GM19438 (cell line): ENCODE results near the gene BABAM2.
"Not testable (repeated sequence)": the region's sequence is repeated elsewhere in the genome, so short reads cannot be mapped to it uniquely, and the experiment has no call there.

Experiments
- ATAC-seq: cut with Tn5 transposase; IDR thresholded peaks from one replicate; pipeline ENCODE4 v1.9.1; 2021; ENCODE audit warnings: low read depth; ENCODE audit not compliant: unreplicated experiment

BABAM2 gene

GRCh38 chr2:27968957-27969356 lies 78.4 kb downstream of the BABAM2 start:
- not testable (repeated sequence) for ATAC-seq

GRCh38 chr2:27972311-27972710 lies 81.8 kb downstream of the BABAM2 start:
- ATAC-seq, result no peak

- ATAC-seq, result no peak
Measured at GRCh38 chr2:27973592-27973991, 83.1 kb downstream of the BABAM2 start.

- ATAC-seq, result no peak
Measured at GRCh38 chr2:27976308-27976707, 85.8 kb downstream of the BABAM2 start.

- no peak for ATAC-seq
Measured at GRCh38 chr2:27977731-27978312, 87.3 kb downstream of the BABAM2 start.

GRCh38 chr2:27978761-27979160 lies 88.2 kb downstream of the BABAM2 start:
- ATAC-seq, result not testable (repeated sequence)

- no peak for ATAC-seq
Measured at GRCh38 chr2:27980242-27980641, 89.7 kb downstream of the BABAM2 start.

- no peak for ATAC-seq
Measured at GRCh38 chr2:27984153-27984552, 93.6 kb downstream of the BABAM2 start.

GRCh38 chr2:27988306-27988705 lies 97.8 kb downstream of the BABAM2 start:
- ATAC-seq, result no peak

- no peak for ATAC-seq
Measured at GRCh38 chr2:27988718-27989117, 98.2 kb downstream of the BABAM2 start.

GRCh38 chr2:27989149-27989548 lies 98.6 kb downstream of the BABAM2 start:
- ATAC-seq, result no peak

GRCh38 chr2:27990030-27990590 lies 99.6 kb downstream of the BABAM2 start:
- ATAC-seq, result no peak

- no peak for ATAC-seq
Measured at GRCh38 chr2:27991146-27991545, 100.6 kb downstream of the BABAM2 start.

GRCh38 chr2:27992787-27993401 lies 102.4 kb downstream of the BABAM2 start:
- ATAC-seq, result no peak

- ATAC-seq, result no peak
Measured at GRCh38 chr2:27993402-27993787, 102.9 kb downstream of the BABAM2 start.

GRCh38 chr2:27993950-27994728 lies 103.6 kb downstream of the BABAM2 start:
- ATAC-seq, result no peak

- no peak for ATAC-seq
Measured at GRCh38 chr2:27996156-27996922, 105.8 kb downstream of the BABAM2 start.

GRCh38 chr2:28000287-28000686 lies 109.8 kb downstream of the BABAM2 start:
- no peak for ATAC-seq

GRCh38 chr2:28002181-28002580 lies 111.7 kb downstream of the BABAM2 start:
- ATAC-seq, result no peak

GRCh38 chr2:28004086-28004485 lies 113.6 kb downstream of the BABAM2 start:
- no peak for ATAC-seq

- no peak for ATAC-seq
Measured at GRCh38 chr2:28009732-28010131, 119.2 kb downstream of the BABAM2 start.
